Stimulated activated naive B cell treated with anti-CD40 and anti-IgM and Interleukin-4, amounts not matched to agents 10 μg/mL and 1 μg/mL and 100 μg/mL, for 72 hours (primary cell): Measurements from ENCODE around the gene IGFL1.
"Not testable (repeated sequence)": the region's sequence is repeated elsewhere in the genome, so short reads cannot be mapped to it uniquely, and the experiment has no call there.

Experiments used
- ATAC-seq, 2 donors: fragments of 150-1000 bp; cut with Tn5 transposase; replicated peaks; 2 replicates each; pipeline ENCODE4 v1.10.0; 2021; ENCODE audit warnings: moderate library complexity in 1 of 2
- DNase-seq: peaks from one replicate; pipeline ENCODE4 v3.0.0; 2021
- H3K27ac Mint-ChIP-seq: one replicate; pipeline ENCODE4 v1.8.0; 2022; ENCODE audit warnings: mild to moderate bottlenecking, mixed read lengths
- H3K27me3 Mint-ChIP-seq, 2 donors: one replicate each; pipeline ENCODE4 v1.8.0; 2022; ENCODE audit warnings: mixed read lengths in 2 of 2
- H3K36me3 Mint-ChIP-seq, 2 donors: one replicate each; pipeline ENCODE4 v1.8.0; 2022; ENCODE audit warnings: mixed read lengths in 2 of 2, mild to moderate bottlenecking in 1 of 2
- H3K4me1 Mint-ChIP-seq, 2 donors: one replicate each; pipeline ENCODE4 v1.8.0; 2022; ENCODE audit warnings: mixed read lengths in 2 of 2, mild to moderate bottlenecking in 1 of 2
- H3K4me3 Mint-ChIP-seq, 2 donors: one replicate each; pipeline ENCODE4 v1.8.0; 2022; ENCODE audit warnings: mild to moderate bottlenecking in 2 of 2, mixed read lengths in 2 of 2, moderate library complexity in 1 of 2
- H3K9me3 Mint-ChIP-seq, 2 donors: one replicate each; pipeline ENCODE4 v1.8.0; 2022; ENCODE audit warnings: mixed read lengths in 2 of 2, mild to moderate bottlenecking in 1 of 2

The IGFL1 gene

GRCh38 chr19:46225558-46226004 lies 4.0 kb upstream of the IGFL1 start:
- ATAC-seq (no peak), DNase-seq (no peak)
- Mint-ChIP-seq H3K36me3 (no peaks in the 10 kb centered on the region), H3K9me3 (no peaks in the 10 kb centered on the region), H3K4me1 (no peaks in the 10 kb centered on the region), H3K27me3 (peaks cover 34 to 66% of the 10 kb centered on the region in 2 donors), H3K4me3 (no peak overlapping the region), H3K27ac (no peak overlapping the region)

DNA sequence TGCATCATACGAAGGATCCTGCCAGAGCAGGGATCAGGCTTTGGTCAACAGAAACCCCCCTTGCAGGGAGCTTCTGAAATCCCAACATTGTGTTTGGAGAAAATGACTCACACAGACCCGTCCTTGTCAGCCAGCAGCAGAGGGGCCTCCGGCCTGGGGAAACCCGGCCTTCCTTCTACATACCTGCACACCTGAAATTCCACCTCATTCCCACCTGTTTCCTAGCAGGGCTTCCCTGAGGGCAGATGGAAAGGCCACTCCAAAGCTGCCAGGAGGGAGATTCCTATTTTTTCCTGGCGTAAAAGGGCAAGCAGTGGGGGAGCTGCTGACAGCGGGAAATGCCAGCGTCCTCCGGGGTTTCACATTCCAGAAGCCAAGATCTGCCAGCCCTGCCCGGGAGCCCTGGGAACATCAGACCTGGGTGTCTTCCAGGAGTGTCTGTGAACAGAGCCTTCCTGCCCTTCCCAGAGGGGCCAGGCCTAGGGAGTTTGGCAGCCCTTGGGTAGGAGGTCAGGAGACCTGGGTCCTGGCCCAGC lies 3.0 kb upstream of the IGFL1 start:
- H3K4me3 Mint-ChIP-seq = no peak overlapping the region
- ATAC-seq (no peak), DNase-seq (no peak)
- H3K27me3 Mint-ChIP-seq = peaks cover 36 to 64% of the 10 kb centered on the region in 2 donors
- H3K9me3 Mint-ChIP-seq = no peaks in the 10 kb centered on the region
- H3K4me1 Mint-ChIP-seq = no peaks in the 10 kb centered on the region
- no peaks in the 10 kb centered on the region for H3K36me3 Mint-ChIP-seq
- no peak overlapping the region for H3K27ac Mint-ChIP-seq

GRCh38 chr19:46232029-46232428 lies 2.5 kb downstream of the IGFL1 start:
- Mint-ChIP-seq H3K27ac (no peak overlapping the region), H3K36me3 (no peaks in the 10 kb centered on the region), H3K4me1 (no peaks in the 10 kb centered on the region), H3K27me3 (peaks cover 33 to 55% of the 10 kb centered on the region in 2 donors), H3K4me3 (no peak overlapping the region), H3K9me3 (peaks cover 3 to 4% of the 10 kb centered on the region in 2 donors)
- ATAC-seq (no peak), DNase-seq (no peak)

DNA sequence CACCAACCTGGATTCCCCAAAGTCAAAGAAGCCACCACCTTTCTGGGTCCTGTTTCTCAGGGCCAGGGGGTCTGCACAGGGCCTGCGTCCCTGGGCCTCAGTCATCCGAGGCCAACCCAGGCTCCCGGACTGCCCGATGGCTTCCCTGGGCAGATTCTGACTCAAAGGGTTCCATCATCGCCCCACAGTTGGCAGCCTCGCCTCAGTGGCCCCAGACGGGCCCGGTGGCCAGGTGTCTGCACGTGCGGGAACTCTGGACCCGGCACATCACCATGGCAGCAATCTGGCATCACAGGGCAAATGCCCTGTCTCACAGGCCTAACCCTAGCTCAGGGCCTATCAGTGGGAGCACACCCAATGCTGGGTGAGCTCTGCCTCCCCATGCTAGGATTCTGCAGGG lies 2.9 kb downstream of the IGFL1 start:
- peaks cover 3 to 4% of the 10 kb centered on the region in 2 donors for H3K9me3 Mint-ChIP-seq
- no peaks in the 10 kb centered on the region for H3K36me3 Mint-ChIP-seq
- no peak for DNase-seq
- H3K27me3 Mint-ChIP-seq = peaks cover 29 to 51% of the 10 kb centered on the region in 2 donors
- H3K4me3 Mint-ChIP-seq = no peak overlapping the region
- ATAC-seq = no peak
- H3K27ac Mint-ChIP-seq = no peak overlapping the region
- no peaks in the 10 kb centered on the region for H3K4me1 Mint-ChIP-seq

- Mint-ChIP-seq H3K9me3 (peaks cover 3 to 4% of the 10 kb centered on the region in 2 donors), H3K27me3 (peaks cover 30 to 49% of the 10 kb centered on the region in 2 donors), H3K27ac (no peak overlapping the region), H3K4me3 (no peak overlapping the region), H3K4me1 (no peaks in the 10 kb centered on the region), H3K36me3 (no peaks in the 10 kb centered on the region)
- DNase-seq (no peak), ATAC-seq (no peak)
Measured at GRCh38 chr19:46232938-46233621, 3.5 kb downstream of the IGFL1 start.

- not testable (repeated sequence) for H3K4me3 Mint-ChIP-seq, H3K27ac Mint-ChIP-seq, ATAC-seq, H3K4me1 Mint-ChIP-seq, DNase-seq, H3K36me3 Mint-ChIP-seq, H3K9me3 Mint-ChIP-seq
- peaks cover 35 to 44% of the 10 kb centered on the region in 2 donors for H3K27me3 Mint-ChIP-seq
Measured at GRCh38 chr19:46233871-46234270, 4.3 kb downstream of the IGFL1 start.

GRCh38 chr19:46238141-46238540 lies 8.6 kb downstream of the IGFL1 start:
- not testable (repeated sequence) for H3K27ac Mint-ChIP-seq, ATAC-seq, H3K4me3 Mint-ChIP-seq

DNA sequence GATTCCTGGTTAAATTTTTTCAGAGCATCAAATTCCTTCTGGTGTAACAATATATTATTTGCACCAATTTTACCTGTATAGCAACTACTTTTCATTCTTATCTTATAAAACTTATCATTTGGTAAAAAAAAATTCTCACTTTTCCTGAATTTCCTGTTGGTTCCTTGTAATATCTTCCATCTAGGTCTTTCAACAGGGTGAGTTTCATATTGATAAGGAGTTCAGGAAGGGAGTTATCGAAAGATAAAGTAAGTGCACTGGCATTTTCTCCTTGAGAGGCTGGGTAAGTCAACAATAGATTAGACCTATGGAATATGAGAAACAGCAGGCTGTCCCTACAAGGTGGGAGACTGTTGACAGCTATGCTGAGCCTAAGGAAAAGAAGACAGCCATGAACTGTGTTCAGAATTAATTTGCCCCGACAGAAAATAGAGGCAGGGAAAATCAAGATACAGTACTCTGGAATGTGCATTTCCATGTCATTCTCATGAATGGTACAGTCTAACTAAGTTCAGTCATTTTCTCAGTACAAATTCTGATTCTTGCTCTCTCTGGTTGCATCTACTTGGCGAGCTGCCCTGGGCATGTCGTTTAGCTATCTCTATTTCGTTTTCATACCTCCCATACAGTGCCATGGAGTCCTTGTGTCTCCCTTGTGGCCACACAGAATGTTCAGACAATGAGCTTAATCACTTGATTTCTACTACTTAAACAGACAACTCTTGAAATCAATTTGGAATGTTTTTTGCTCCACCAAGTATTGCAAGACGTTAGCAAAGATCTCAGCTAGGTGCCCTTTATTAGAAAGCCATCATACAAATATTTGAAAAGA lies 9.9 kb downstream of the IGFL1 start:
- H3K4me3 Mint-ChIP-seq = no peak overlapping the region
- no peaks in the 10 kb centered on the region for H3K4me1 Mint-ChIP-seq
- ATAC-seq (no peak), DNase-seq (no peak)
- H3K27ac Mint-ChIP-seq = no peak overlapping the region
- H3K27me3 Mint-ChIP-seq = peaks cover 37 to 48% of the 10 kb centered on the region in 2 donors
- peaks cover 3 to 4% of the 10 kb centered on the region in 2 donors for H3K9me3 Mint-ChIP-seq
- H3K36me3 Mint-ChIP-seq = no peaks in the 10 kb centered on the region

More at GRCh38 chr19:46238141-46238540, 8.6 kb downstream of the IGFL1 start:
- not testable (repeated sequence) for DNase-seq, H3K9me3 Mint-ChIP-seq, H3K4me1 Mint-ChIP-seq, H3K36me3 Mint-ChIP-seq
- peaks cover 38 to 44% of the 10 kb centered on the region in 2 donors for H3K27me3 Mint-ChIP-seq

DNA sequence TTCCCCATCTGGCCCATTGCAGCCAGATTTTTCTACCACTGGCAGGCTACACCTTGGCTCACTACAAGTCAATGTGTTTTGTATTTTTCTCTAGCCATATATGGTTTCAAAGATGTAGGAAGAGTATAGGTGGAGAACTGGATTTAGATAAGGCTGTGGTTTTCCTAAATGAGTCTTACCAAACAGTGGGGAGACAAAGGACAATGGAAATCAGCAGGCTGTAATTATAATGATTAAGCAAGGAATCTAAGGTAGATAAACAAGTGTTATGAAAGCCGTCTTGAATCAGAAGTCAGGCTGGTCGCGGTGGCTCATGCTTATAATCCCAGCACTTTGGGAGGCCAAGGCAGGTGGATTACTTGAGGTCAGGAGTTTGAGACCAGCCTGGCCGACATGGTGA lies 11.2 kb downstream of the IGFL1 start:
- Mint-ChIP-seq H3K27ac (no peak overlapping the region), H3K27me3 (peaks cover 41 to 51% of the 10 kb centered on the region in 2 donors), H3K4me3 (no peak overlapping the region), H3K36me3 (no peaks in the 10 kb centered on the region), H3K4me1 (no peaks in the 10 kb centered on the region), H3K9me3 (peaks cover 3 to 4% of the 10 kb centered on the region in 2 donors)
- no peak for DNase-seq
- no peak for ATAC-seq

DNA sequence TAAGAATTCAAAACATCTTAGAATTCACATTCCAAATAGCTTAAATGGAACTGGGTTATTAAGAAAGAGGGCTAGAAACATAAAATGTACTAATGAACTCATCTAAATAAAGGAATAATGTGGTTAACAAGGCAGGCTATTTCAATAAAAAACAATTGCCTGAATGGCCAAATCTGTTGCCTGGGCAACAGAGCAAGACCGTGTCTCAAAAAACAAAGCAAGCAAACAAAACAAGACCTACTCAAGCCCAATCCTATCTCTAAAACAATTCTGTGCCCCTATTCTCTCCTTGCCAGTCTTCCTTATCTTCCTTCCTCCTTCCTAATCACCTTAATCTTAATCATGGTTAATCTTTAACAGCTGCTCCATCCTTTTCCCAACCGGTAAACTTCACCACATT lies 12.1 kb downstream of the IGFL1 start:
- no peak overlapping the region for H3K27ac Mint-ChIP-seq
- H3K27me3 Mint-ChIP-seq = peaks cover 39 to 50% of the 10 kb centered on the region in 2 donors
- no peaks in the 10 kb centered on the region for H3K36me3 Mint-ChIP-seq
- H3K4me3 Mint-ChIP-seq = no peak overlapping the region
- DNase-seq (no peak), ATAC-seq (no peak)
- peaks cover under 1% of the 10 kb centered on the region in 2 donors for H3K9me3 Mint-ChIP-seq
- no peaks in the 10 kb centered on the region for H3K4me1 Mint-ChIP-seq

DNA sequence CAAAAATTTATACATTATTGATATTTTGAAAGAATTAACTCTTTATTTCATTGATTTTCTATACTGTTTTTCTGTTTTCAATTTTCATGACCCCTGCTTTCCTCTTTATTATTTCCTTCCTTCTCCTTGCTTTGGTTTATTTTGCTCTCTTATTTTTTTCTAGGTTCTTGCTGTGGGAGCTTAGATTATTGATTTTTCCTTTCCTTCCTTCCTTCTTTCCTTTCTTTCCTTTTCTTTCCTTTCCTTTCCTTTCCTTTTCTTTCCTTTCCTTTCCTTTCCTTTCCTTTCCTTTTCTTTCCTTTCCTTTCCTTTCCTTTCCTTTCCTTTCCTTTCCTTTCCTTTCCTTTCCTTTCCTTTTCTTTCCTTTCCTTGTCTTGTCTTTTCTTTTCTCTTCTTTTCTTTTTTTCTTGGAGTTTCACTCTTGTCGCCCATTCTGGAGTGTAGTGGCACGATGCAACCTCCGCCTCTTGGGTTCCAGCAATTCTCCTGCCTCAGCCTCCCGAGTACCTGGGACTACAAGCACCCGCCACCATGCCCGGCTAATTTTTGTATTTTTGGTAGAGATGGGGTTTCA lies 13.6 kb downstream of the IGFL1 start:
- not testable (repeated sequence) for H3K4me1 Mint-ChIP-seq, DNase-seq, ATAC-seq, H3K27ac Mint-ChIP-seq, H3K4me3 Mint-ChIP-seq, H3K9me3 Mint-ChIP-seq, H3K36me3 Mint-ChIP-seq
- H3K27me3 Mint-ChIP-seq = peaks cover 45 to 46% of the 10 kb centered on the region in 2 donors

DNA sequence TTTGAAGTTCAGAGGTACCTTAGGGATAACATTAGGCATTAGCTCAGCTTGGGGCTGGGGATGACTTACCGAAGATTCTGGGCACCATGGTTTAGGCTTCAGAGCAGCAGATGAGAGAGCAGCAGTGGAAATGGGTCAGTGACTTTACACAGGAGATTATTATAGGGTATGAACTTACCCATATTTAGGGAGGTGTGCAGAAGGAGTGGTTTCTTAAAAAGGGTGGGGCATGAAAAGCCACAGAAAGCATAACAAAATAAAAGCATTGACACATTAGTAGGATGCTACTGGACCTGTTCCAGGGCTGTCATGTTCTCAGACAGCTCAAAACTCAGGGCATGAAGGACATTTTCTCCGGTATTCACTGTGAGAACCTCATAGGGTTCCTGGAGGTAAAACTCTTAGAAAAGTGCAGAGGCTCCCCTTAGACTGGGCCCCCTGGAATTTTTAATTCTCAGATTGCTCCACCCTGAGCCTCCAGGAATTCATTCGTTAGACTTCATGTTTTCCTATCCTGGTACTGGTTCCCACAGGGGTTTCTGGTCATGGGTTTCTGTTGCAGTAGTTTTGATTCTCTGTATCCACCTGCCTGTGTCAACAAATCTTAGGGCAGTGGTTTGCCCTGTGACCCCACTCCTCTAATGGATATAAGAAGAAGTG lies 20.7 kb downstream of the IGFL1 start:
- peaks cover 28 to 49% of the 10 kb centered on the region in 2 donors for H3K27me3 Mint-ChIP-seq
- H3K27ac Mint-ChIP-seq = no peak overlapping the region
- no peak for DNase-seq
- H3K4me1 Mint-ChIP-seq = no peaks in the 10 kb centered on the region
- H3K9me3 Mint-ChIP-seq = no peaks in the 10 kb centered on the region
- ATAC-seq = no peak
- H3K4me3 Mint-ChIP-seq = no peak overlapping the region
- no peaks in the 10 kb centered on the region for H3K36me3 Mint-ChIP-seq

DNA sequence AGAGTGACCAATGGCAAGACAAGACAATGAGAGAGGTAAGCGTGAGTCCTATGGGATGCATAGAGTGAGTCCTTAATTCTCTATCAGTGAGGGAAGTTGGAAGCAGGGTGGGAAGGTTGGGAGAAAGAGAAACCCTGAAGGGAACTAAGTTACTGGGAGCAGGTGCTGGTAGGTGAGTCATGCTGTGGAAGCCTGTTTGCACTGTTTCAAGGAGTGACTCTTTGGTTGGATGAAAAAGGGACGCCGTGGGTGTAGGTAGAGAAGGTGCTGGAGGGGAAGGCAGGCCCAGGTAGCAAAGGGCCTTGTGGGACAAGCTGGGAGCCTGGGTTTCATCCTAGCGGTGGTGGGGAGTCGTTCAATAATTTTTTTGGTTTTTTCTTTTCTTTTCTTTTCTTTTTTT lies 21.9 kb downstream of the IGFL1 start:
- Mint-ChIP-seq H3K36me3 (no peaks in the 10 kb centered on the region), H3K27me3 (peaks cover 18 to 46% of the 10 kb centered on the region in 2 donors), H3K4me1 (no peaks in the 10 kb centered on the region), H3K4me3 (no peak overlapping the region), H3K27ac (no peak overlapping the region), H3K9me3 (no peaks in the 10 kb centered on the region)
- DNase-seq (no peak), ATAC-seq (no peak)

DNA sequence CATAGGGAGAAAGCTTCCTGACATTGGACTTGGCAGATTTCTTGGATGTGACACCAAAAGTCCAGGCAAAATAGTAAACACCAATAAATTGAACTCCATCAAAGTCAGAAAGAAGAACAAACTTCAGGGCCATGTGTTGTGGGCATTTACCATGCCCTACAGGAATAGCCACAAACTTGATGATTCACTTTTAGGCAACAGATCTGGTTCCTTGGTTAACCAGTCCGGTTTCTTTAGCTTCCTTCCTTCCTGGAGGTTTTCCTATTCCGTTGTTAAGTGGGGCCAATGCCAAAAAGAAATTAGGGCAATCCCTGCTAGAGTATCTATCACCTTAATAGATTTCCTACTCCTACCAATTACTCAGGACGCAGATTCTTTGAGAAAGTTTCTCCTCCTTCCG lies 25.2 kb downstream of the IGFL1 start:
- Mint-ChIP-seq H3K4me1 (no peaks in the 10 kb centered on the region), H3K27ac (no peak overlapping the region), H3K36me3 (no peaks in the 10 kb centered on the region), H3K4me3 (no peak overlapping the region), H3K27me3 (peaks cover 18 to 39% of the 10 kb centered on the region in 2 donors), H3K9me3 (no peaks in the 10 kb centered on the region)
- DNase-seq (no peak), ATAC-seq (no peak)
